Measurements from ENCODE around the gene PTPRN2. TPM values are rescaled to one million over a fixed set of nuclear protein-coding genes. Genes with fewer than 3 reads are reported as not detected.

Gene PTPRN2
- total RNA-seq, 2 experiments from 2014 or later: 0.70 TPM; not detected in 1

DNA sequence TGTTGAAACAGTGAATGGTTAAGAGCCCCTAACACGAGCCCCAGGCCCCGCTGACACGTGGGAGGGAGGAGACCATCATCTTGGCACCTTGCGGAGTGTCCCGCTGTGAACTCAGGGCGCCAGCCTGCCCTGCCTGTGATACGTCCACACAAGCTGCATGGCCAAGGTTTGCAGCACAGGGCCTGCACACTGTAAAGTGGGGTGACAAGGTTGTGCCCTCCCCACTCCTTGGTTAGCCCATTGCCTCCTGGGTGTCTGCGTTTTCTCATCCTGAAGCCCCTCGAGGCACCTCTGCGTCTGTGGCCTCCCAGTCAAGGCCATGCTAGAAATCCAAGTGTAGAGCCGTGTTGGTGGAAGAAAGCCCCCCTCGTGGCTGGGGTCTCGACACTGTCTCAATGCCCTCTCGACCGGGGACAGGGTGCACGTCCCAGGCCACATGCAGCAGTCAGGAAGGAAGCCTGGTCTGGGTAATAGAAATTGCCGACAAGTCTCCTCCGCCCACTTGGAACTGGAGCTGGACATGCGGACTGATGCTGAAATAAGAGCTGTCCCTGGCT is 1058.8 kb downstream of the PTPRN2 start:
- ChIA-PET CTCF (ENCODE audit: unreplicated experiment) (no interaction called here), POLR2A (no interaction called here)
- no peak overlapping the region for H3K4me3 ChIP-seq (ENCODE audit: low read depth, low read length, poor library complexity, severe bottlenecking)
- H2AFZ ChIP-seq (ENCODE audit: low read length): no peak overlapping the region
- no peak overlapping the region for H3K4me2 ChIP-seq (ENCODE audit: low read length)
- H3K27ac ChIP-seq (ENCODE audit: low read depth, low read length, poor library complexity, severe bottlenecking): no peak overlapping the region
- no TSS peak for BruUV-seq (replicated peaks)
- no peaks in the 10 kb centered on the region for H3K36me3 ChIP-seq (ENCODE audit: insufficient read depth, low read length)
- H3K9me2 ChIP-seq (ENCODE audit: insufficient read depth, low read length): no peaks in the 10 kb centered on the region
- H3K9me3 ChIP-seq (ENCODE audit: low read length): no peaks in the 10 kb centered on the region
- no peak for DNase-seq (ENCODE audit: low spot score)
- intact Hi-C loops (cut with micrococcal nuclease; ENCODE audit: unreplicated experiment): no loop called here
- H3K4me1 ChIP-seq (ENCODE audit: insufficient read depth, low read length, poor library complexity, severe bottlenecking): no peaks in the 10 kb centered on the region
- H4K20me1 ChIP-seq (ENCODE audit: insufficient read depth, low read length): no peaks in the 10 kb centered on the region
- no peaks in the 10 kb centered on the region for H3K79me2 ChIP-seq (ENCODE audit: insufficient read depth, low read depth, low read length)
- TF ChIP-seq EZH2phosphoT487 (IDR thresholded peaks at IDR 0.05; ENCODE audit: borderline replicate concordance, low read depth, low read length) (no peak), CTCF (conservative IDR thresholded peaks at IDR 0.05; ENCODE audit: low read length) (no peak)

GRCh38 chr7:157527686-157528085 is 1059.9 kb downstream of the PTPRN2 start:
- ChIA-PET POLR2A (no interaction called here), CTCF (ENCODE audit: unreplicated experiment) (no interaction called here)
- DNase-seq (ENCODE audit: low spot score): no peak
- intact Hi-C loops (cut with micrococcal nuclease; ENCODE audit: unreplicated experiment): no loop called here
- H3K4me2 ChIP-seq (ENCODE audit: low read length): no peak overlapping the region
- H3K9me2 ChIP-seq (ENCODE audit: insufficient read depth, low read length): no peaks in the 10 kb centered on the region
- no peaks in the 10 kb centered on the region for H3K79me2 ChIP-seq (ENCODE audit: insufficient read depth, low read depth, low read length)
- H3K4me1 ChIP-seq (ENCODE audit: insufficient read depth, low read length, poor library complexity, severe bottlenecking): no peaks in the 10 kb centered on the region
- no TSS peak for BruUV-seq (replicated peaks)
- no peaks in the 10 kb centered on the region for H3K9me3 ChIP-seq (ENCODE audit: low read length)
- H3K27ac ChIP-seq (ENCODE audit: low read depth, low read length, poor library complexity, severe bottlenecking): no peak overlapping the region
- H3K4me3 ChIP-seq (ENCODE audit: low read depth, low read length, poor library complexity, severe bottlenecking): no peak overlapping the region
- H4K20me1 ChIP-seq (ENCODE audit: insufficient read depth, low read length): no peaks in the 10 kb centered on the region
- no peak for TF ChIP-seq CTCF (conservative IDR thresholded peaks at IDR 0.05; ENCODE audit: low read length)
- H2AFZ ChIP-seq (ENCODE audit: low read length): no peak overlapping the region
- H3K36me3 ChIP-seq (ENCODE audit: insufficient read depth, low read length): no peaks in the 10 kb centered on the region

GRCh38 chr7:157526913-157527634 is 1060.5 kb downstream of the PTPRN2 start:
- TF ChIP-seq EZH2phosphoT487 (IDR thresholded peaks at IDR 0.05; ENCODE audit: borderline replicate concordance, low read depth, low read length): no peak
- Histone ChIP-seq H3K27ac (ENCODE audit: low read depth, low read length, poor library complexity, severe bottlenecking) (no peak overlapping the region), H3K4me2 (ENCODE audit: low read length) (no peak overlapping the region), H3K4me1 (ENCODE audit: insufficient read depth, low read length, poor library complexity, severe bottlenecking) (no peaks in the 10 kb centered on the region), H3K36me3 (ENCODE audit: insufficient read depth, low read length) (no peaks in the 10 kb centered on the region), H3K9me3 (ENCODE audit: low read length) (no peaks in the 10 kb centered on the region), H4K20me1 (ENCODE audit: insufficient read depth, low read length) (no peaks in the 10 kb centered on the region), H3K79me2 (ENCODE audit: insufficient read depth, low read depth, low read length) (no peaks in the 10 kb centered on the region), H3K9me2 (ENCODE audit: insufficient read depth, low read length) (no peaks in the 10 kb centered on the region), H3K4me3 (ENCODE audit: low read depth, low read length, poor library complexity, severe bottlenecking) (no peak overlapping the region), H2AFZ (ENCODE audit: low read length) (no peak overlapping the region)
- ChIA-PET CTCF (ENCODE audit: unreplicated experiment) (no interaction called here), POLR2A (no interaction called here)
- BruUV-seq (replicated peaks): no TSS peak
- intact Hi-C loops (cut with micrococcal nuclease; ENCODE audit: unreplicated experiment): no loop called here
- DNase-seq (ENCODE audit: low spot score): no peak

All from OCI-LY7 (cell line).